Duodenal mucosa (tissue), 2 donors: ENCODE data around the gene RPS25.
"Not testable (repeated sequence)": the region's sequence is repeated elsewhere in the genome, so short reads cannot be mapped to it uniquely, and the experiment has no call there.

Experiments
- H3K27ac ChIP-seq: one replicate; pipeline ENCODE4 v1.7.0; 2013; ENCODE audit warnings: low read depth, low read length
- H3K27me3 ChIP-seq, 2 donors: one replicate each; pipeline ENCODE4 v1.7.0; 2013; ENCODE audit warnings: low read length in 2 of 2, control low read depth in 1 of 2; ENCODE audit not compliant: insufficient read depth in 2 of 2, control insufficient read depth in 1 of 2
- H3K36me3 ChIP-seq, 2 donors: one replicate each; pipeline ENCODE4 v1.7.0; 2013; ENCODE audit warnings: low read length in 2 of 2, control low read depth in 1 of 2; ENCODE audit not compliant: insufficient read depth in 2 of 2, control insufficient read depth in 1 of 2
- H3K4me1 ChIP-seq, 2 donors: one replicate each; pipeline ENCODE4 v1.7.0; 2013; ENCODE audit warnings: low read length in 2 of 2, control low read depth in 1 of 2; ENCODE audit not compliant: insufficient read depth in 2 of 2, control insufficient read depth in 1 of 2
- H3K4me3 ChIP-seq, 2 donors: one replicate each; pipeline ENCODE4 v1.7.0; 2013; ENCODE audit warnings: low read length in 2 of 2, low read depth in 1 of 2
- H3K9ac ChIP-seq, 2 donors: one replicate each; pipeline ENCODE4 v1.7.0; 2013; ENCODE audit warnings: low read length in 2 of 2, low read depth in 1 of 2
- H3K9me3 ChIP-seq, 2 donors: one replicate each; pipeline ENCODE4 v1.7.0; 2013; ENCODE audit warnings: low read length in 2 of 2, control low read depth in 1 of 2; ENCODE audit not compliant: control insufficient read depth in 1 of 2

Gene RPS25

DNA sequence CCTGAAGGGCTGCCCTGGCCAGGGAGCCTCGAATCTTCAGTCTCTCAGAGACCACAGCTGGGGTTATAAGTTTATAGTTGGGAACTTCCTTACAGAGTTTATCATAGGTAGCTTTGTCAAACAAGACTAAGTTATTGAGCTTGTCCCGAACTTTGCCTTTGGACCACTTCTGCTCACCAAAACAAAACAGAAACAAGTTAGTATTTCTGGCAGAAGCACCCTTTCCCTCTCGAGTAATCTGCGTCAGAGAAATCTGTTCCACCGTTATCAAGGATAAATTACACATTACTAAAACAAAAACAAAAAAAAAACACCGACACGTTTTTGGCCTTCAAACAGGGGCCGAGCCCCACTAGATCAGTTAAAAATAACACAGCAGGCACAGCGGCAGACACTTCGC, 766 bp downstream of the RPS25 start:
- Histone ChIP-seq H3K36me3 (peaks cover 11 to 42% of the 10 kb centered on the region in 2 donors), H3K9ac (peak overlapping the region; percentile 85 to 88), H3K27ac (peak overlapping the region; percentile 98), H3K4me3 (peak overlapping the region; percentile 97 to 99), H3K4me1 (peaks cover 30 to 38% of the 10 kb centered on the region in 2 donors)
- not testable (repeated sequence) for H3K27me3 ChIP-seq, H3K9me3 ChIP-seq

DNA sequence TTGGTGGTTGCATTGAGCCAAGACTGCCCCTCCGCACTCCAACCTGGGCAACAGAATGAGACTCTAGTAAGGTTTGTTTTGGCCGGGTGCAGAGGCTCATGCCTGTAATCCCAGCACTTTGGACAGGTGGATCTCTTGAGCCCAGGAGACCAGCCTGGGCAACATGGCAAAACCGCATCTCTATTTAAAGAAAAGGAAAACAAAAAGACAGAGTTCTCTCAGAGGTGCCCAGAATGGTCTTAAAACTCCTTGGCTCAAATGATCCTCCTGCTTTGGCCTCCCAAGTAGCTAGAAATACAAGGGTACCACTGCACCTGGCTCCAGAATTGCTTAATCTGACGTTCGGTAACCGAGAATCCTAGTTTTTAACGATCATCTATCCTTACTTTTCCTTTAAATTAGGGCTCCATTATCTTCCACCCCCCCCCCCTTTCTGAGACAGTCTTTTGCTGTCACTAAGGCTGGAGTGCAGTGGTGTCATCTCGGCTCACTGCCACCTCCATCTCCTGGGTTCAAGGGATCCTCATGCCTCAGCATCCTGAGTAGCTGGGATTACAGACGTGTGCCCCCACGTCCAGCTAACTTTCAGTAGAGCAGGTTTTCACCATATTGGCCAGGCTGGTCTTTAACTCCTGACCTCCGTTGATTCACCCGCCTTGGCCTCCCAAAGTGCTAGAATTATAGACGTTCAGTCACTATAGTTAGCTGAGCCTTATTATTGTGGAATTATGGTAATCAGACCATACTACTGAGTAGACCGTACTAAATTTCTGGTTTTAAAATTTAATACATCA, 1.7 kb downstream of the RPS25 start:
- Histone ChIP-seq H3K9me3 (no peaks in the 10 kb centered on the region), H3K36me3 (peaks cover 11 to 50% of the 10 kb centered on the region in 2 donors), H3K27me3 (no peaks in the 10 kb centered on the region), H3K4me3 (peak overlapping the region; percentile 97 to 99), H3K4me1 (peaks cover 25 to 33% of the 10 kb centered on the region in 2 donors), H3K27ac (no peak overlapping the region), H3K9ac (peak overlapping the region; percentile 6 to 85)

DNA sequence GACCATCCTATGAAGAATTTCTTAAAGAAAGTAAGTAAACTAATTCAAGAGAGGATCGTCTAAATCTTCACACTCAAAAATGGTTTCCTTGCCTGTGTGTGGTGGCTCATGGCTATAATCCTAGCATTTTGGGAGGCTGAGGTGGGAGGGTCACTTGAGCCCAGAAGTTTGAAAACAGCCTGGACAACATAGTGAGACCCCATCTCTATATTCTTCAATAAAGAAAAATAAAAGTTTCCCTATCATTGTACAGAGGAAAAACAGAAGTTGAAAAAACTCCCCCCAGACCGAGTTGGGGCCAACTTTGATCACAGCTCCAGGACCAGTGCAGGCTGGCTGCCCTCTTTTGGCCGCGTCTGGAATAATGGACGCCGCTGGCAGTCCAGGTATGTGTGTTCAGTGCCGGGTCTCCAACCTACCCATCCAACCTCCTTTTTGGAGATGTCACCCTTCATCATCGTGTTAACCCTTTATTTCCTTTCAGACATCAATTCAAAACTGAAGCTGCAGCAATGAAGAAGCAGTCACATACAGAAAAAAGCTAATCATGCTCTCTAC, 3.0 kb downstream of the RPS25 start:
- Histone ChIP-seq H3K36me3 (peaks cover 11 to 55% of the 10 kb centered on the region in 2 donors), H3K27me3 (no peaks in the 10 kb centered on the region), H3K9ac (no peak overlapping the region)

DNA sequence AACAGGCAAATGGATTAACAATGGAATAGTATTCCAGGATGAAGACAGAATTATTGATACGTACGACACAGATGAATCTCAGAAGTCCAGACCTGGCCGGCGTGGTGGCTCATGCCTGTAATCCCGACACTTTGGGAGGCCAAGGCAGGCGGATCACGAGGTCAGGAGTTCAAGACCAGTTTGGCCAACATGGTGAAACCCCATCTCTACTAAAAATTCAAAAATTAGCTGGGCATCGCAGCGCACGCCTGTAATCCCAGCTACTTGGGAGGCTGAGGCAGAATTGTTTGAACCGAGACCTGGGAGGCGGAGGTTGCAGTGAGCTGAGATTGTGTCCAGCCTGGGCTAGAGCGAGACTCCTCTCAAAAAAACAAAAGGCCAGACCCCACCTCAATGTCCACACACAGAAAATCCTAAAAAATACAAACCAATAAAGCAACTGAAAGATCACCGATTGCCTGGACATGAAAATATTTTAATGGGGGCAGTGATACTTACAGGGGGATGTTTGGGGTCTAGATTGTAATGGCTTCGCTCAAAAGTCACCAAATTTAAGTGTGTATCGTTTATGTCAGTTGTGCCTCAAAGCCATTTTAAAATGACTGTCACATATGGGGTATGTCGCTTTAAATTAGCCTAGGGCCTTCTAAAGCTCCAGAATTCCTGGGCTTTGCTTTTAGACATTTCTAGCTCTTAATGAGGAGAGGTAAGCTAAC, 3.8 kb downstream of the RPS25 start:
- Histone ChIP-seq H3K27me3 (no peaks in the 10 kb centered on the region), H3K4me1 (peaks cover 12 to 17% of the 10 kb centered on the region in 2 donors), H3K27ac (no peak overlapping the region), H3K9ac (no peak overlapping the region), H3K9me3 (no peaks in the 10 kb centered on the region), H3K4me3 (no peak overlapping the region), H3K36me3 (peaks cover 11 to 58% of the 10 kb centered on the region in 2 donors)

More for the DNA sequence above, 3.0 kb downstream of the RPS25 start:
- no peak overlapping the region for H3K27ac ChIP-seq
- H3K9me3 ChIP-seq = no peaks in the 10 kb centered on the region
- H3K4me3 ChIP-seq = no peak overlapping the region
- H3K4me1 ChIP-seq = peaks cover 17 to 22% of the 10 kb centered on the region in 2 donors

DNA sequence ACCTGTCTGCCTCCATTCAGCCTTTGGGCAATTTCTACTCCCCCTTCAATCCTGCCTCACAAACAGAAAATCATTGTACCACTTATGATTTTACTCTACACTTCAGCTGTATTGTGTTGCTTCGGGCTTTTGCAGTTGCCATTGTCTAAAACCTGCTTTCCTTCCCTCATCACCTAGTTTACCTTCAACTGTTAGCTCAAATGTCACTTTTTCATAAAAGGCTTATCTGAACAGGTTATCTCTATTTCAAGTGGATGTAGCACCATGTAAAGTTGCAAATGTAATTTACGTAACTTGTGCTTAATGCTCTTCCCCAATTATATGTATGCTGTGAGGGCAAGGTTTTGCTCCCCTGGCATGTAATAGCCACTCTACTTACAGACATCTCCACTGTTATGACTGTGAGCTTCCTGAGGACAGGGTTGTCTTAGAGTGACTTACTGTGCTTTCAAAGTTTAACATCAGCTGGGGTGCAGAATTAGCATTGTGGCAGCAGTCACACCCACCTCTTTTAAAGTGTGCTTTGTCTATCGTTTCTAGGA, 5.4 kb downstream of the RPS25 start:
- H3K27ac ChIP-seq = no peak overlapping the region
- H3K9ac ChIP-seq = no peak overlapping the region
- H3K36me3 ChIP-seq = peaks cover 11 to 64% of the 10 kb centered on the region in 2 donors
- no peak overlapping the region for H3K4me3 ChIP-seq
- no peaks in the 10 kb centered on the region for H3K9me3 ChIP-seq
- no peaks in the 10 kb centered on the region for H3K27me3 ChIP-seq
- peaks cover 12 to 17% of the 10 kb centered on the region in 2 donors for H3K4me1 ChIP-seq

DNA sequence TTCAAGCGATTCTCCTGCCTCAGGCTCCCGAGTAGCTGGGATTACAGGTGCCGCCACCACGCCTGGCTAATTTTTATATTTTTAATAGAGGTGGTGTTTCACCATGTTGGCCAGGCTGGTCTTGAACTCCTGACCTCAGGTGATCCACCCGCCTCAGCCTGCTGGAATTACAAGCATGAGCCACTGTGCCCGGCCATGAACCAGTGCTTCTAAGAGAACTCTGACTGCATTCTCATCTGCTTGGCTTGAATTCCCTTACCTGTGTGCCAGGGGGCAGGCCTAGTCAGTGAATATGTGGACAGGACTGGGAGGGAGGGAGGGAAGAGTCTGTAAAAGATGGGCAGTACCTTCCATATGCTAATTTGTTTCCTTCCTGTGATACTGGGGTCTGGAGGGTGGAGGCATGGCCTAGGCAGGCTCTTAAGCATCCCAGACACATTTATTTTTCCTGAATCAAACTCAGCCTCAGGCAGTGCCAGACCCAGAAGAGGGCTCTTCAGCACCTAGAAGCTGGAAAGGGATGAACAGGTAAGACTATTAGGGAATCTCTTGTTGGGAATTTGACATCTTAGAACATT, 6.6 kb downstream of the RPS25 start:
- peaks cover 5 to 9% of the 10 kb centered on the region in 2 donors for H3K4me1 ChIP-seq
- H3K9ac ChIP-seq = no peak overlapping the region
- H3K36me3 ChIP-seq = peaks cover 11 to 69% of the 10 kb centered on the region in 2 donors
- no peaks in the 10 kb centered on the region for H3K27me3 ChIP-seq
- no peaks in the 10 kb centered on the region for H3K9me3 ChIP-seq
- no peak overlapping the region for H3K4me3 ChIP-seq
- H3K27ac ChIP-seq = no peak overlapping the region

DNA sequence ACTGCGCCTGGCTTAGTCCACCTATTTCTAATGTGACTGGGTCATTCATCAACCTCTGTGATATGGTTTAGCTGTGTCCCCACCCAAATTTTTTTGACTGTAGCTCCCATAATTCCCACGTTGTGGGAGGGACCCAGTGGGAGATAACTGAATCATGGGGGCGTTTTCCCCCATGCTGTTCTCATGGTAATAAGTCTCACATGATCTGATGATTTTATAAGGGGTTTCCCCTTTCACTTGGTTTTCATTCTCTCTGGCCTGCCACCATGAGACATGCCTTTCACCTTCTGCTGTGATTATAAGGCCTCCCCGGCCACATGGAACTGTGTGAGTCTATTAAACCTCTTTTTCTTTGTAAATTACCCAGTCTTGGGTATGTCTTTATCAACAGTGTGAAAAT, 11.5 kb downstream of the RPS25 start:
- Histone ChIP-seq H3K36me3 (peaks cover 3 to 38% of the 10 kb centered on the region in 2 donors), H3K4me1 (no peaks in the 10 kb centered on the region), H3K4me3 (no peak overlapping the region), H3K27me3 (no peaks in the 10 kb centered on the region), H3K9ac (no peak overlapping the region), H3K27ac (no peak overlapping the region), H3K9me3 (no peaks in the 10 kb centered on the region)

DNA sequence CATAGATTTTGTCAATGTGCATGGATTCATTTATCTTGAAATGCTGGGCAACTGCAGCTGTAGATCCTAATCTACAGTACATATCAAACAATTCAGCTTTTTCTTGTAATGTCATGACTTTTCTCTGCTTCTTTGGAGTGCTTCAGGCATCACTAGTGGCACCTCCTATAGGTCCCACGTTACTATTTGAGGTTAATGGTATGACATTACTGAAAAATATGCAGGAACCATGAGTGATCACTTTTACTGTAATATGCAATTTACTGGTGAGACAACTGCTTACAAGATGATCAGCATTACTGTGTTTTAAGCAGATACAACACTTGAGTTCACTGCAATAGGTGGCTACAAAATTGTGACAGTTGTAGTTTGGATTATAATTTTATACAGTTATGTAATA, 17.2 kb downstream of the RPS25 start:
- no peak overlapping the region for H3K9ac ChIP-seq
- H3K36me3 ChIP-seq = peaks cover 9 to 28% of the 10 kb centered on the region in 2 donors
- H3K27ac ChIP-seq = no peak overlapping the region
- H3K9me3 ChIP-seq = no peaks in the 10 kb centered on the region
- H3K4me3 ChIP-seq = no peak overlapping the region
- peaks cover 19 to 26% of the 10 kb centered on the region in 2 donors for H3K4me1 ChIP-seq
- H3K27me3 ChIP-seq = no peaks in the 10 kb centered on the region

DNA sequence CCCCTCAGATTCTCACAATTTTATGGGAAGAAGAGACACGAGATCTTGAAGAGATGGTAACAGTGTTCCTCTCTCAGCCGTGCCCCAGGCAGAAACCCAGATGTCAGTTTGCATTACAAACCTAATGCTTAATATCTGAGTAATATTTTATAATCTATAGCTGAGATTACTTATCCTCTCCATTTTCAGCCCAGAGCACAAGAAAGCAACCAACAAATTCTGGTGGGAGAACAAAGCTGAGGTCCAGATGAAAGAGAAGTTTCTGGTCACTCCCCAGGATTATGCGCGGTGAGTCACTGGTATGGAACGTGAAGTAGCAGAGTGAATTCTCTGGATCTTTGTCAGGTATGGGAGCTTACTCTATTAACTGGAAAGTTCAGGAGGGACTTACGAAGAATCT, 19.3 kb downstream of the RPS25 start:
- Histone ChIP-seq H3K27ac (no peak overlapping the region), H3K4me3 (peak overlapping the region; percentile 89 to 100), H3K9me3 (no peaks in the 10 kb centered on the region), H3K27me3 (no peaks in the 10 kb centered on the region), H3K4me1 (peaks cover 19 to 26% of the 10 kb centered on the region in 2 donors), H3K9ac (peak overlapping the region; percentile 53 to 83), H3K36me3 (peaks cover 9 to 25% of the 10 kb centered on the region in 2 donors)
